GM21515 (cell line): ENCODE measurements around the gene ACAA2.
"Not testable (repeated sequence)": the region's sequence is repeated elsewhere in the genome, so short reads cannot be mapped to it uniquely, and the experiment has no call there.

Experiments used
- ATAC-seq: cut with Tn5 transposase; IDR thresholded peaks from one replicate; pipeline ENCODE4 v1.9.1; 2021; ENCODE audit not compliant: unreplicated experiment

Gene ACAA2

DNA sequence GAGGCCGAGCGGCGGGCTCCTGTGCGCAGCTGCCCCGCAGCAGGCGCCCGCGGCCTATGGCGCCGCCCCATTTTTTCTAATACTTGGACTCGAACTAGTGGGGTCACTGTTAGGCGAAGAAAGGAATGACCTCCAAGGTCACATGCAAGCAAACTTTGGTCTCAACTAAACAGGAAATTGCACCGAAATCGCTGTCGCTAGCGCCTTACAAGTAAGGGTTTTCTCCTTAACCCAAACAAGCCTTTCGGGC, 339 bp downstream of the ACAA2 start:
- ATAC-seq, result peak; percentile 38

DNA sequence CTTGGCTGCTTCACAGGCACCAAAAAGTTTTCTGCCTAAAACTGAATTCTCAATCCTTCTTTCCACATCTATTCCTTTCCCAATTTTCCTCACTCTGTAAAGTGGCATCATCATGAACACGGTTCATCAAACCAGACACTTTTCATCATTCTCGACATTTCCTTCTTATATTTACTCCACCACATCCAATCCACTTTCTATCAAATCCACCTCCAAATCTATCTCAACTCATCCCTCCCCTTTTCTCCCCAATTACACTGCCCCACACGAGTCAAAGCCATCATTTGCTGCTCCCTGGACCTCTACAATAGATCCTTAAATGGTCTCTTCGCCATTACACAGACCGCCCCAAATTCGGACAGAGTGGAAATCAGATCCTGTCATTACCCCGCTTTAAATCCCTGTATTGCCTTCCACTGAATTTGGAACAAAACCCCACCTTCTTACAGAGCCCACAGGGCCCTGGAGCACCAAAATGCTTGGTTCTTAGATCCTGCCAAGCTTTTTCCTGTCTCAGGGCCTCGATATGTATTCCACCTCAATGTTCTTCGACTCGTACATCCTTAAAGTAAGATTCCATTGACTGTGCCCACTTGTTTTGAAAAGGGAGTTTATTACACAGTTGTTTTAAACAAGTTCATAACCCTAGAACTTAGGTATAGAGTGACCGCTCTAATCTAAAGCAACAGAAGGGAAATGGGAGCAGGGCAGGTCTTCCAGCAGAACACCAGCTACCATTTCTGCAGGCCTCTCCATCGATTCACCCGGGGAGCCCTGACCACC, 856 bp downstream of the ACAA2 start:
- no peak for ATAC-seq

DNA sequence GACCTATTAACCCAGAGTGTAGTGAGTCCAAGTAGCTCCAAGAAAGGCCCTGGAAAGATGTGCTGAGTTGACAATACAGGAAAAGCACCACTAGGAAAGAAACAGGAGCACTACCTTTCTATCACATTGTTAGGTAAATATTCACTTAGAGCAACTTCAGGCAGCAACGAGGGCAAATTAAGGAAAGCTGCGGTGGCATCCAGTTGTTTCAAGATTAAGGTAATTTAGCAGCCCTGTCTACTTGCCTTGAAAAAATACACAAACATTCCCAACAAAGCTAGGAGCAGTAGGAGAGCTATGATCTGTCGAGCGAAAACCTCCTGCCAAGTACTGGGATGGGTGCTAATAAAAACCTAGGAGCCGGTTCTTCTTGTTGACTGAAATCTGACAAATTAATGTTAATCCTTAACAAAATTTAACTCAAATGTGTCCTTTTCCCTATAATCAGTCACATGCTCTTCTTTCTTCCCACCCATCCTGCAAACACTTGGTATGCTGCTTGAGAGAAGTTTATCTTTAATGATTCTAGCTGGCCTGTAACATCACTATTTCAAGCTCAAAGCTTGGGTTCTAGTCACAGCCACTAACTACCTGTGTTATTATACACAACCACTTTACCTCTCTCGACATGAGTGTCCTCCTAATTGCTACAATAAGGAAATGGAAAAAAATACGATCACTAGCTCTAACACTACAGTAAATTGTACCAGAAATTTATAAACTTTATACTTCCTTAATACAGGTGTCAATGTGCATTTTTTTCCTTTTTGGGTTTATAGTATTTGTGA, 2.0 kb downstream of the ACAA2 start:
- ATAC-seq, result no peak

DNA sequence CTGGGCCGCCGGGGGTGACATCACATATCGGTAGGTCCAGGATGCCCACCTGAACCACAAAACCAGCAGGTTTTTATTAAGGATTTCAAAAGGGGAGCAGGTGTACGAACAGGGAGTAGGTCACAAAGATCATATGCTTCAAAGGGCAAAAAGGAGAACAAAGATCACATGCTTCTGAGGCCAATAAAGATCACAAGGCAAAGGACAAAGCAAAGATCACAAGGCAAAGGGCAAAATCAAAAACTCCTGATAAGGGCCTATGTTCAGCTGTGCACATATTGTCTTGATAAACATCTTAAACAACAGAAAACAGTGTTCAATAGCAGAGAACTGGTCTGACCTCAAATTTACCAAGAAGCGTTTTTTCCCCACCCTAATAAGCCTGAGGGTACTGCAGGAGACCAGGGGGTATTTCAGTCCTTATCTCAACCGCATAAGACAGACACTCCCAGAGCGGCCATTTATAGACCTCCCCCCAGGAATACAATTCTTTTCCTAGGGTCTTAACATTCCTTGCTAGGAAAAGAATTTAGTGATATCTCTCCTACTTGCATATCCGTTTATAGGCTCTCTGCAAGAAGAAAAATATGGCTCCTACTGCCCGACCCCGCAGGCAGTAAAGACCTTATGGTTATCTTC, 4.7 kb downstream of the ACAA2 start:
- ATAC-seq, result not testable (repeated sequence)

DNA sequence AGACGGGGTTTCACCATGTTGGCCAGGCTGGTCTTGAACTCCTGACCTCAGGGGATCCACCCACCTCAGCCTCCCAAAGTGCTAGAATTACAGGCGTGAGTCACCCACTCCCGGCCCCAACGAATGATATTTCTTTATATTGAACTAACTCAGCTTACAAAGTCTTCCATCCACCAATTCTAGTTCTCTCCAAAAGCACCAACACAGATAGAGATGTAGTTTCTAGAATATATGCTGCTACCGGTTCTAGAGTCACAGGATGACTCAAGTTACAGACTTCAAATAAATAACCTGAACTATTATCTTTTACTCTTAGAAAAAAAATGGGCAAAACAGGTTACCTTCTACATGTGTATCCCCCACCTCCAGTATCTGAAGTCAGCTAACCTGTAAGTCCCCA, 9.2 kb downstream of the ACAA2 start:
- ATAC-seq, result no peak

DNA sequence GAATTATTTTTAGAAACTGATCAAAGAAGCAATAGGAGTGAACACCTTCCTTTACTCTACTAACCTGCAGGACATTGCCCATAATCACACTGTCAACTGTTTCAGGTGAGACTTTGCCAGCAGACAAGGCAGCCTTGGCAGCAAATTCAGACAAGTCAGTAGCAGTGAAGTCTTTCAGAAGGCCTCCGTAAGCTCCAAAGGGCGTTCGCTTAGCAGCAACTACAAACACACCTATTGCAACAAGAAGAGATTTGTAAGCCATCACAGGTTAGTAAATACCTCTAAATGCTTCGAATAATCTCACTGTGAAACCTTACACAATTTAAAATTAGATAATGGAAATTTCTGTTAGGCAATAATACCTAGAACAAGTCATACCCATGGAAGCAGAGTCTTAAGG, 10.7 kb downstream of the ACAA2 start:
- ATAC-seq, result no peak

DNA sequence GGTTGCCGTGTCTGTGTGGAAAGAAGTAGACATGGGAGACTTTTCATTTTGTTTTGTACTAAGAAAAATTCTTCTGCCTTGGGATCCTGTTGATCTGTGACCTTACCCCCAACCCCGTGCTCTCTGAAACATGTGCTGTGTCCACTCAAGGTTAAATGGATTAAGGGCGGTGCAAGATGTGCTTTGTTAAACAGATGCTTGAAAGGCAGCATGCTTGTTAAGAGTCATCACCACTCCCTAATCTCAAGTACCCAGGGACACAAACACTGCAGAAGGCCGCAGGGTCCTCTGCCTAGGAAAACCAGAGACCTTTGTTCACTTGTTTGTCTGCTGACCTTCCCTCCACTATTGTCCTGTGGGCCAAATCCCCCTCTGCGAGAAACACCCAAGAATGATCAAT, 12.8 kb downstream of the ACAA2 start:
- ATAC-seq, result not testable (repeated sequence)

DNA sequence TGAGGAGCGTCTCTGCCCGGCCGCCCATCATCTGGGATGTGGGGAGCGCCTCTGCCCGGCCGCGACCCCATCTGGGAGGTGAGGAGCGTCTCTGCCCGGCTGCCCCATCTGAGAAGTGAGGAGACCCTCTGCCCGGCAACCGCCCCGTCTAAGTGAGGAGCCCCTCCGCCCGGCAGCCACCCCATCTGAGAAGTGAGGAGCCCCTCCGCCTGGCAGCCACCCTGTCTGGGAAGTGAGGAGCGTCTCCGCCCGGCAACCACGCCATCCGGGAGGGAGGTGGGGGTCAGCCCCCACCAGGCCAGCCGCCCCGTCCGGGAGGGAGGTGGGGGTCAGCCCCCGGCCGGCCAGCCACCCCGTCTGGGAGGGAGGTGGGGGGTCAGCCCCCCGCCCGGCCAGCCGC, 13.5 kb downstream of the ACAA2 start:
- ATAC-seq, result not testable (repeated sequence)

DNA sequence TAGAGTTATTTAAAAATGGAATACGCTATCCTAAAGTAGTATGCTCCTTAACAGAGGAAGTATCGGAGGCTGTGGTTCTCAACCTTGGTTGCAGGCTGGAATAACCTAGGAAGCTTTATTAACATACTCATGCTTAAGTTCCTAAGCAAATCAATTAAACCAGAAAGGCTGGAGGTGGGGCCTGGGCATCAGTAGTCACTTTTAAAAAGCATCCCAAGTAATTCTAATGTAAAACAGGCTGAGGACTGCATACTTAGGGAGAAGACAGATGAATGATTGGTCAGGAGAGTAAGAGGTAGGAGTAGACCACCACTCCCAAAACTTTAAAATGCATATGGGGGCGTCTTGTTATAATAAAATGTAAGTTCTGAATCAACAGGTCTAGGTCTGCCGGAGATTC, 15.3 kb downstream of the ACAA2 start:
- ATAC-seq, result no peak

DNA sequence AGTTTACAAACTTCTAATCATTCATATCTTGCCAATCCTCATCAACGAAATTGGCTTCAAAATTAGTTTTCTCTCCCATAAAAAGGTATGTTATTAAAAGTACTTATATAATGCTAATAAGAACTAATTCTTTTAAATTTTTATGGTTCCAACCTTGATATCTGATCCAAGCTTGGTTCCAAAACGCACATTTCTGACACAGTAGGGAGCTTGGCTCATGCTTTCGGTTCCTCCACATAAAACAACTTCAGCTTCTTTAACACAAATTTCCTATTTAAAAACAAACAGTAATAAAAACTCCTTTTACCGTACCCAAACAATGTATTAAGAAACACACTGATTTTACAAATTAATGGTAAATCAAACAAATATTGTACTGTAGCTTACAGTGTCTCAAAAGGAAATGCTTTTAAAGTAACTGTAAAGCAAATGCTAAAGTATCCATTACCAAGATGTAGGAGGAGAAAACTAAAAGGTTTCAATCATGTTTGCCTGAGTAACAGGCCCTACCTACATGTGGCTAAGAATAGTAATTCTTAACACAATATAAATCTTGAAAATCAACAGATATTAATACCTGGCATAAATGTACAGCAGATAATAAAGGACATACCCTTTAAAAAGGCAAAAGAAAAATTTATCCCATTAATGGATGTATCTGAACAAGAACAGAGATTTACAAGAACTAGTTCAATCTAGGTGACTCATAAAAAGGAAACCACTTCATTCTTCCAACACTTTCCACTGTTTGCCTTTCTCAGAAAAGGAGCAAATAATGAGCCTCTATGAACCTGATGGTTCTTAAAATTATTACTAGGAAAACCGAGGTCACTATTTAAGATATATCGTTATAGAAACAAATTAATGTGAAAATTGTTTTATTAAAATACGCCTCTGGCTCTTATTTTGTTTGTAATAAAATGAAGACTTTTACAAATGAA, 17.5 kb downstream of the ACAA2 start:
- ATAC-seq, result no peak

DNA sequence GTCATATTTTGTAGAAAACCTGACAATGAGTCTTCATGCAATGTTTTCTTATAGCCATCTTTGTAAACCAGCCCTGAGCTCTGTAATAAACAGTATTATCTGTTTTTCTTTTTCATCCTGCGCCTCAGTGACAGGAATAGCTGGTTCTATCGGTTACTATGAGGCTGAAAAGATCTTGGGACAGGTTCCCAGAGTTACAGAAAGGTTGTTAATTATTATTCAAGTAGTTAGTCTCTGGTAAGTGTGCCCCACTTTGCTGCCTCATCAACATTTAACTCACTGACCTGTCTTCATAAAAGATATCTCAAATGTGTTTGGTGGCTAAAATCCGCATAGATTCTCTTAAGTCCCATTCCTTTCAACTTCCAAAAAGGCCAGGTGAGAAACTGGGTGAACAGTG, 18.6 kb downstream of the ACAA2 start:
- no peak for ATAC-seq

DNA sequence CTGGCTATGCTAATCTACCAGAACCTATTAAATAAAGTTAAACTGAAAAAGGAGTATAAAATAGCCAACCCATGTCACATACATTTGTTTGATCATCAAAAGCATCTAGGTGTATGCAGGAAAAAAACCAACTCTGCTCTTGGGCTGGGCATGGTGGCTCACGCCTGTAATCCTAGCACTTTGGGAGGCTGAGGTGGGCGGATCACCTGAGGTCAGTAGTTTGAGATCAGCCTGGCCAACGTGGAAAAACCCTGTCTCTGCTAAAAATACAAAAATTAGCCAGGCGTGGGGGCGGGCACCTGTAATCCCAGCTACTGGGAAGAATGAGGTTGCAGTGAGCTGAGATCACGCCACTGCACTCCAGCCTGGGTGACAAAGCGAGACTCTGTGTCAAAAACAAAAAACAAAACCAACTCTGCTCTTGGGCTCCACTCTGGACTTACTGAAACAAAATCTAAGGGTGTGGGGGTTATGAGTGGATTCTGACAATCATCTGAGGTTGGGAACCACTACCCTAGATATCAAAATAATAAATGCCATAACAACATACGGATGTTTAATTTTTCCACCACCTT, 23.7 kb downstream of the ACAA2 start:
- ATAC-seq, result not testable (repeated sequence)

DNA sequence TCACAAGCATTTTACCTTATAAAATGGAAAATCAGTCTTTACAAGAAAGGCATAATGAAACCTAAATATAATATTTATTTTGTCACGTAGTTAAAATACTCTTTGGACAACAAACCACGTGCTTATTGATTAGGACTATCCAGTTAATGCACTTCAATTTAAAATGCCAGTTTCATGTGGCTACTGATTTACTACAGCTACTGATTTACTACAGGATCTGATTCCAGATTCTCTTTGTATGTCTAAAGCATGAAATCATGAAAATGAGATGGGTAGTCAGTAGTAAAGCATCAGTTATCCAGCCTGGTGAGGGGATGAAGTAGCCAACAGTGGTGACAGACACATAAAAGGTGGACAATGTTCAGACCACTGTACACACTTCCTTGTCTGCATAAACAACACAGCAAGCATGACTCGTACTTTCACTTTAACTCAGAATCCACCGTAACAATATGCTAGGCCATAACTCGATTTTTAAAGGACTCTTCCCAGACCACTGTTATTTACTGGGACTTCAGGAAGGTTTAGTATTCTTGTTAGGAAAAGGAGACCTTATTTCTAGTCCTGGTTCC, 24.9 kb downstream of the ACAA2 start:
- peak; percentile 54 for ATAC-seq

DNA sequence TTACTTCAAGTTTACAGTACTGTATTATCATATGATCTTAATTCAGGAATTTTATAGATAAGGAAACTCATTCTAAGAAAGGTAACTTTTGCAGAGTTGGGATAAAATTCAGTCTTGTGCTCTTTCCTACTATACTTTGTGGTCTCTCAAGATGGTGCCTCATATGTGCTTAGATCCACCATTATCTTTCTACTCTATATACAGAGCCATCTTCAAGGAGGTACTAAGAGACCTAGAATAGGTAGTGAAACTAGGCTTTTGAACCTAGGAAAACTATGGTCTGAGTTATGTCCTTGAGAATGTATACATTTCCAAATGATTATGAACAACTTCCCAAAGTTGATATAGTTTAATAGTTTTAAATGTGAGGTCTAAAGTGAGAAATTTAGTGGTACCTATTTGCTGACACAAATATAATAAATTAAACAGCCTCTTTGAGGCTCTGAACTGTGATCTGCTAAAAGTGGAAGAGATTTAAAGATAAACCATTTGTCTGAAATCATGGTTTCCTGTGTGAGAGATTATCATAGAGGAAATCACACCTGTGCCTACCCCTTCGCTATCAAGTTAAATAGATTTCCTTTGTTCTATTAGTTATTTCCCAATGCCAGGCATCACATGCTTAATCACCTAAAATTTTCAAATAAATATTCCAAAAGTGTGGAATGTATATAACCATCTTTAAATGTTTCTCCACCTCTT, 27.2 kb downstream of the ACAA2 start:
- no peak for ATAC-seq

DNA sequence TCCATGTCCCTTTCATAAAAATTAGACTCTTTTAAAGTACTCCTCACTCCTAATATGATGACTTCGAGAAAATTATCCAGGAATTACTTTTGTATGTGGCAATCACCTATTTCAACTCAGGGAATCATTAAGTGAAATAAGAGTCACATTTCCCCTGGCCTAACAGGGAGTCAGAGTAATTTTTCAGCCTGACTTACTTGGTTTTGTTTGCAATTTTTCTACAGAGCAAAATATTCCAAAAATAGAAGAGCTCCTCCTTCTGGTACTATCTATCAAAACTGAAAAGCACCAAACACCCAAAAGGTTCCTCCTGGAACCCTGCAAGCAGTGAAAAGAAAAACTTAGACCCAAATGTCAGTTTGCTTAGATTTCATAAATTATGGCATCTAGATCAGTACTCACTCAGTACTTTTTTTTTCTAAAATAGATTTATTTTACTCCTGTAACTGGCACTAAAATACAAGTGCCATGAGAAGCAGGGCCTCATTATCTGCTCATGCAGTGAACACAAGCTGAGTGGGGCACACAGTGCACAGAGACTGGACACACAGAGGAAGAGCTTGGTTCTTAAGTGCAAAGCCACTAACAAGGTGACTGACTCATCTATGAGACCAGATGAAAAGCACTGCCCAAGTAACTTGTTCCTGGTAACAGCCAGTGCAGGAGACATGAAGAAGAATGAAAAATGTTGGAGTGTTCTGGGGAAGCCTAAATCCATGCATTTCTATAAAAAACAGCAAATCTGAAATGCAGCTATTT, 28.7 kb downstream of the ACAA2 start:
- no peak for ATAC-seq

DNA sequence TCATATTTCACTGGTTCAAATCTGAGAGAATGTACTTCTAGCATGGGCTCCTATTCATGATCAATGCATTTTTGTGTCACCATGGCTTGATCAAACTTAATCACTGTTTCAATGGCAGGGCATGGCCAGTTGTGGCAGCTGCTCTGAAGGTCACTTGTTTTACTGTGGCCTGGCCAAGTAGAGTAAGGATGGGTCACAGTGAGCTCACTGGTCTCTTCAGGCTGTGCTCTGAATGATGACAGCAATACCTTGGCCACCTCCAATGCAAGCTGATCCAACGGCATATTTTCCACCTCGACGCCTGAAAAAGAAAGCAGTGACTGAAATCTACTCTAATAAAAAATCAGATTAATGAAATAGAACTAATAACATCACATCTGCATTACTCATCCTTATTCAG, 29.7 kb downstream of the ACAA2 start:
- ATAC-seq, result not testable (repeated sequence)

DNA sequence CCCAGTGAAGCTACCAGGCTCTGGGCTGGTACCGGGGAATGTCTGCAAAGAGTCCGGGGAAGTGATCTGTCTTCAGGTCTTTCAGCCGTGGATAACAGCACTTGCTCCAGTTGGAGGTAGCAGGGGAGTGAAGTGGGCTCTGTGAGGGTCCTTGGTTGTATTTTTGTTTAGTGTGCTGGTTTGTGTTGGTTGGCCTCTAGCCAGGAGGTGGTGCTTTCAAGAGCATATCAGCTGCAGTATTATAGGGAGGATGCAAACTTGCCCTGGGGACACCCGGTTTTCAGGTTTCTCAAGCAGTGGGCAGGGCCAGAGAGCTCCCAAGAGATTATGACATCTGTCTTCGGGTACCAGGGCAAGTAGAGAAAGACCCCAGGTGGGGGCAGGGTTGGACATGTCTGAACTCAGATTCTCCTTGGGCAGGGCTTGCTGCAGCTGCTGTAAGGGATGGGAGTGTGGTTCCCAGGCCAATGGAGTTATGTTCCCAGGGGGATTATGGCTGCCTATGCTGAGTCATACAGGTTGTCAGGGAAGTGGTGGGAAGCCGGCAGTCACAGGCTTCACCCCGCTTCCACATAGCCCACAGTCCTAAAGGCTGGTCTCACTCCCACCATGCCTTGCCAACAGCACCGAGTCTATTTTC, 34.4 kb downstream of the ACAA2 start:
- no peak for ATAC-seq

DNA sequence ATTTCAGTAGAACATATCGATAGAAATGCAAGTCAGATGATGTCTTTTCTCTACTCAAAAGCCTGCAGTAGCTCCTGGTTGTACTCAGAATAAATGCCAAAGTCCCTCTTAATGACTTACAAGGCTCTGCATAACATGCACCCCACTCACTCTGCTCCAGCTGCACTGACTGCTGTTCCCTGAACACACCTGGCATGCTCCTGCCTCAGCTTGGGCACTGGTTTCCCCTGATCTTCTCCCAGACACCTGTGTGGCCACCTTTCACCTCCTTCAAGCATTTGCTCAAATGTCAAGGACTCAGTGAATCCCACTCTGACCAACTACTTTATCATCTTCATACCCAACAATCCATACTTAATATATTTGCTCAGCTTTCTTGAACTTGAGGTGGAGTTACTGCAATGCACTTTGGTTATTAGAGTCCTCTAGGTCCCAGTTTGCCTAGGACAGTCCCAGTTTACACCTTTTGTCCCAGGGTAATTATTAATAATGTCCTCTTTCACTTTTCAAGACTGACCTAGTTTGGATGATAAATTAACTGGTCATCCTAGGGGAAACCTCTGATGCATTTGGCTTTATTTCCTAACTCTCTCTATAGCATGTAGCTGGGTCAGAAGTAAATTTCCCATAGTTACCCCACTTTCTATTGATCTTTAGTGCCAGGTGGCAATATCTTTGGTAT, 44.1 kb downstream of the ACAA2 start:
- no peak for ATAC-seq
